HG03520 (cell line): ENCODE measurements around the gene ERAL1.
"Not testable (repeated sequence)": the region's sequence is repeated elsewhere in the genome, so short reads cannot be mapped to it uniquely, and the experiment has no call there.

Experiments used
- ATAC-seq: cut with Tn5 transposase; IDR thresholded peaks from one replicate; pipeline ENCODE4 v1.9.1; 2021; ENCODE audit warnings: mild to moderate bottlenecking, moderate library complexity; ENCODE audit not compliant: unreplicated experiment

Gene ERAL1

GRCh38 chr17:28897769-28898526 is 43.1 kb downstream of the ERAL1 start:
- no peak for ATAC-seq

- no peak for ATAC-seq
Measured at GRCh38 chr17:28898527-28898955, 43.7 kb downstream of the ERAL1 start.

- no peak for ATAC-seq
Measured at GRCh38 chr17:28899212-28899815, 44.5 kb downstream of the ERAL1 start.

GRCh38 chr17:28900986-28901726 is 46.3 kb downstream of the ERAL1 start:
- ATAC-seq: no peak

GRCh38 chr17:28901866-28902818 is 47.3 kb downstream of the ERAL1 start:
- peak; percentile 32 for ATAC-seq

GRCh38 chr17:28902819-28903545 is 48.2 kb downstream of the ERAL1 start, which contains the start of gene DHRS13:
DHRS13 (minus strand) TSS chr17:28903079; CDS start chr17:28902944, 135 bp downstream.
- peak; percentile 79 for ATAC-seq

- not testable (repeated sequence) for ATAC-seq
Measured at GRCh38 chr17:28903546-28903841, 48.7 kb downstream of the ERAL1 start.

GRCh38 chr17:28904800-28905199 is 50.0 kb downstream of the ERAL1 start:
- ATAC-seq: no peak

GRCh38 chr17:28906276-28906675 is 51.5 kb downstream of the ERAL1 start:
- ATAC-seq: no peak

GRCh38 chr17:28906706-28907438 is 52.1 kb downstream of the ERAL1 start:
- ATAC-seq: no peak

- ATAC-seq: no peak
Measured at GRCh38 chr17:28907709-28908475, 53.1 kb downstream of the ERAL1 start.

- ATAC-seq: no peak
Measured at GRCh38 chr17:28908640-28909167, 53.9 kb downstream of the ERAL1 start.

GRCh38 chr17:28910534-28910933 is 55.7 kb downstream of the ERAL1 start:
- no peak for ATAC-seq
